ENCODE data around the gene TROAP. TPM values are rescaled to one million over a fixed set of nuclear protein-coding genes. Genes with fewer than 3 reads are reported as not detected.

The TROAP gene
- total and polyA plus RNA-seq, 8 donors = 0.08 to 1.3 (median 0.46) TPM; not detected in 1

- H3K36me3 ChIP-seq = no peaks in the 10 kb centered on the region
- intact Hi-C loops (cut with DNase I) = loop anchor here in 1 of 3 donors (10.0 kb wide), 1 partner anchor 208 kb away; no protein-coding TSS in a partner anchor
- peak; percentile 87 to 92 (median 90) for ATAC-seq
These were observed 43.8 kb downstream of the TROAP start for GRCh38 chr12:49366652-49367380.

DNA sequence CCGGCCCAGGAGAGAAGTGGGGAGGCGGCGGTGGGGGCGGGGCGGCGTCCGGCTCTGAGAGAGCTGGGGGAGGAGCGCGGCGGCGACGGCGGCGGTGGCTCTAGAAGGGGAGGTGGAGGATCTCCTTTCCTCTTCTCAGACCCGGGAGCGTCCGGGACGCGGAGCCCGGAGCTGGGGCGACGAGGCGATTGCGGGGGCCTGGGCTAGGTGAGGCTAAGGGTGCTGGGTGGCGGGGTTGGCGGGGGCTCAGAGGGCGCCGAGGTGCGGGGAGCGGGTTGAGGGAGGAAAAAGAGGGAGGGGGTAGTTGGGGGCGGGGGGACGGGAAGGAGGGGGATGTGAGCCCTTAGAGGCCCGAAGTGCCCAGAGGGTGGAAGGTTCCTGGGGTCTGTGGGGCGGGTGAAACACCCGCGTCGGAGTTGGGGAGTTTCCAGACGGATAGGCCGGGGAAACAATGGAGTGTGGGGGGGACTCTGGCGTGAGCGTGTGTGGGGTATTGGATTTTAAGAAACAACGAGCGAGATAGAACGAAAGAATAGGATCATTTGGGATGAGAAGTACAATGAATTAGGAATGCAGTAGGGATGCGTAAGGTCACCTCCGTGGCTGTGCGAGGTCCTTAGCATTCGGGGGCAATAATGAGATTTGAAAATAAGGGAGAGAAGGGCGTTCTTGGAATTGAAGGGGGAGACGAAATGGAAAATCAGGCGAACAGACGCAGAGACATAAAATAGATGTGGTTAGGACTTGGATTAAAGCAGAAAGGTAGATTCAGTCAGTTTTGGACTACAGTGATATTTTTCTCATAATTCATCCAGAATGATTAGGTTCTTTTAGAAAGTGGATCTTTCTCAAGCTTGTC, 44.6 kb downstream of the TROAP start, which contains the start of gene SPATS2:
SPATS2 (plus strand) TSS at position 82 of the 859 bp plus-strand sequence. CDS start 93,551 bp downstream, outside the sequence.
- H3K4me3 ChIP-seq = peak within 1 kb of the TSS; percentile 74 to 87 (median 84)
- ATAC-seq (peak in 2 of 4 donors; percentile 10 to 19), FAIRE-seq (no peak), DNase-seq (peak in 3 of 6 donors; percentile 22 to 94 (median 90))
- intact Hi-C loops (cut with DNase I) = loop anchor here in 1 of 3 donors (10.0 kb wide), 1 partner anchor 207 kb away; no protein-coding TSS in a partner anchor
- no peak for TF ChIP-seq CTCF (IDR thresholded peaks at IDR 0.05)
- H3K9me3 ChIP-seq = no peaks in the 10 kb centered on the region
- H3K27me3 ChIP-seq = no peaks in the 10 kb centered on the region
- WGBS, 2 donors = 1% methylated on average over 40 to 52 of the region's 52 CpGs
- peak within 1 kb of the TSS; percentile 74 to 93 (median 85) for H3K27ac ChIP-seq
- no peaks in the 10 kb centered on the region for H3K36me3 ChIP-seq
- H3K4me1 ChIP-seq = peaks cover 0 to 12% (median 12%) of the 10 kb centered on the region in 3 donors

More at GRCh38 chr12:49366652-49367380, 43.8 kb downstream of the TROAP start:
- 0% methylated on average over 82 to 97 of the region's 97 CpGs for WGBS, 2 donors
- Histone ChIP-seq H3K4me3 (peak overlapping the region; percentile 74 to 87 (median 84)), H3K4me1 (peaks cover 0 to 12% (median 12%) of the 10 kb centered on the region in 3 donors), H3K27ac (peak overlapping the region; percentile 74 to 93 (median 85)), H3K9me3 (no peaks in the 10 kb centered on the region), H3K27me3 (no peaks in the 10 kb centered on the region)
- FAIRE-seq = no peak
- TF ChIP-seq CTCF (IDR thresholded peaks at IDR 0.05) = peak in 2 of 4 donors; percentile 13 to 25
- DNase-seq = peak; percentile 81 to 95 (median 90)

- ATAC-seq (no peak), FAIRE-seq (no peak), DNase-seq (no peak)
- Histone ChIP-seq H3K36me3 (no peaks in the 10 kb centered on the region), H3K4me3 (peak overlapping the region; percentile 74 to 87 (median 84)), H3K4me1 (peaks cover 0 to 12% (median 12%) of the 10 kb centered on the region in 3 donors), H3K27ac (peak overlapping the region in 2 of 4 donors; percentile 88 to 93), H3K27me3 (no peaks in the 10 kb centered on the region), H3K9me3 (no peaks in the 10 kb centered on the region)
- no peak for TF ChIP-seq CTCF (IDR thresholded peaks at IDR 0.05)
- WGBS, 2 donors = 3 to 7% methylated on average over 3 of the region's 3 CpGs
- intact Hi-C loops (cut with DNase I) = loop anchor here in 1 of 3 donors (10.0 kb wide), 1 partner anchor 207 kb away; no protein-coding TSS in a partner anchor
These were observed 45.2 kb downstream of the TROAP start for GRCh38 chr12:49368240-49368600.

DNA sequence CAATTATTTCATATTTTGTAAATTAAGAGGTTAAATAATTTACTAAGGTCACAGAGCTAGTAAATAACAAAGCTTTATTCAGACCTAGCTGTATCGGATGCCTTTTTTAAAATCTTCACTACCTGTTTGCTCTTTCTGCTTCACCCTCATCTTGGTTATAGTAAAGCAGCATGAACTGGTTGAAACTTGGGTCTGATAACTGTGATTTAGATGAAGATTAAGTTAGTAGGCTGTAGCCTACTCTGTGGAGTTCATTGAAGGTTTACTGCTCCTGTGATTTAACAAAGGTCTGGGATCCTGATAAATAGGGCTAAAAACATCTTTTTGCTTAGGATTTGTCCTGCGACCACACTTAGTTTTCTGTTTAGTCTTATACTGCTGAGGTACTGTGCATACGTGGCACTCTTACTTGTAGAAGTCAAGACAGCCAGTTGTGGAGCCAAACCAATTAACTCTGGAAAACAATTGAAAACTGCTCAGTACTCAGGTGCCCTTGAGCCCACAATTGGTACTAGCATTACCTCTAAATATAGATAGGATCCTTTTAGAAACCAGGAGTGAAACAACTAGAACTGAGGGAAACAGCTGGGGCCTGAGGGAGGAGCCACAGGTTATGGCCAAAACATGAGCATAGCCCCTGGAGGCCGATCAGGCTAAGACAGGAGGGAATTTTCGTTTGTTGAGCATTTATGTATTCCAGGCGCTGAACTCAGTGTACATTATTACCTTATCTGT, 46.5 kb downstream of the TROAP start:
- ATAC-seq (peak in 2 of 4 donors; percentile 16 to 23), FAIRE-seq (no peak), DNase-seq (peak in 1 of 6 donors; percentile 38)
- Histone ChIP-seq H3K27ac (peak overlapping the region in 3 of 4 donors; percentile 39 to 64 (median 48)), H3K36me3 (no peaks in the 10 kb centered on the region), H3K27me3 (no peaks in the 10 kb centered on the region), H3K4me1 (peaks cover 0 to 12% (median 12%) of the 10 kb centered on the region in 3 donors), H3K4me3 (no peak overlapping the region), H3K9me3 (no peaks in the 10 kb centered on the region)
- TF ChIP-seq CTCF (IDR thresholded peaks at IDR 0.05) = peak in 2 of 4 donors; percentile 18 to 19
- intact Hi-C loops (cut with DNase I) = loop anchor here in 1 of 3 donors (10.0 kb wide), 1 partner anchor 205 kb away; no protein-coding TSS in a partner anchor
- 37 to 45% methylated on average over 6 of the region's 6 CpGs for WGBS, 2 donors
